GM23338 (cell line): Measurements from ENCODE around the gene AHI1. TPM values are rescaled to one million over a fixed set of nuclear protein-coding genes. Genes with fewer than 3 reads are reported as not detected.

Experiments
- ATAC-seq: fragments of 200-7000 bp; cut with Tn5 transposase; 3 replicates; pipeline ENCODE4 v1.9.1; 2020
- DNase-seq: peaks from one replicate; pipeline ENCODE4 v3.0.0-alpha.2; 2015; ENCODE audit warnings: low spot score
- H2AFZ ChIP-seq: fragments of 200-600 bp; sonication (generic); 2 replicates; pipeline ENCODE4 v1.8.0; 2016; ENCODE audit warnings: antibody characterized with exemption, mild to moderate bottlenecking, moderate library complexity
- H3F3A ChIP-seq: fragments of 200-600 bp; sonication (generic); replicated peaks from 2 replicates; pipeline ENCODE4 v1.8.0; 2017; ENCODE audit warnings: antibody characterized with exemption, mixed run types, low read depth
- H3K27ac ChIP-seq: fragments of 200-600 bp; sonication (generic); 2 replicates; pipeline ENCODE4 v1.6.1; 2016; ENCODE audit warnings: low read depth
- H3K27me3 ChIP-seq: fragments of 200-600 bp; sonication (generic); 2 replicates; pipeline ENCODE4 v1.8.0; 2016; ENCODE audit warnings: mild to moderate bottlenecking, mixed run types, moderate library complexity; ENCODE audit not compliant: insufficient read depth
- H3K36me3 ChIP-seq: fragments of 200-600 bp; sonication (generic); 2 replicates; pipeline ENCODE4 v1.8.0; 2016; ENCODE audit warnings: mild to moderate bottlenecking; ENCODE audit not compliant: insufficient read depth
- H3K4me1 ChIP-seq: fragments of 200-600 bp; sonication (generic); 2 replicates; pipeline ENCODE4 v1.8.0; 2016; ENCODE audit warnings: mild to moderate bottlenecking, moderate library complexity; ENCODE audit not compliant: insufficient read depth
- H3K4me2 ChIP-seq: fragments of 200-600 bp; sonication (generic); 2 replicates; pipeline ENCODE4 v1.7.1; 2017; ENCODE audit warnings: mixed run types
- H3K4me3 ChIP-seq: fragments of 200-600 bp; sonication (generic); 2 replicates; pipeline ENCODE4 v1.6.1; 2016; ENCODE audit warnings: mixed run types
- H3K79me2 ChIP-seq: fragments of 200-600 bp; sonication (generic); replicated peaks from 2 replicates; pipeline ENCODE4 v1.8.0; 2017; ENCODE audit warnings: mild to moderate bottlenecking; ENCODE audit not compliant: insufficient read depth
- H3K9me2 ChIP-seq: fragments of 200-600 bp; sonication (generic); 2 replicates; pipeline ENCODE4 v1.8.0; 2017; ENCODE audit not compliant: insufficient read depth
- H4K20me1 ChIP-seq: fragments of 200-600 bp; sonication (generic); replicated peaks from 2 replicates; pipeline ENCODE4 v1.8.0; 2017; ENCODE audit warnings: mild to moderate bottlenecking; ENCODE audit not compliant: insufficient read depth
- H3K27ac Mint-ChIP-seq: 2 replicates; pipeline ENCODE4 v1.8.0; 2020; ENCODE audit warnings: inconsistent platforms, mild to moderate bottlenecking, moderate library complexity, mixed read lengths
- H3K27me3 Mint-ChIP-seq: 3 replicates; pipeline ENCODE4 v1.8.0; 2022; ENCODE audit warnings: low read depth, mild to moderate bottlenecking, moderate library complexity, mixed read lengths, inconsistent platforms; ENCODE audit not compliant: insufficient read depth, poor library complexity
- H3K36me3 Mint-ChIP-seq: 3 replicates; pipeline ENCODE4 v1.8.0; 2021; ENCODE audit warnings: low read depth, mild to moderate bottlenecking, inconsistent platforms, moderate library complexity, mixed read lengths
- H3K4me1 Mint-ChIP-seq: 3 replicates; pipeline ENCODE4 v1.8.0; 2020; ENCODE audit warnings: mild to moderate bottlenecking, inconsistent platforms, mixed read lengths
- H3K4me3 Mint-ChIP-seq: 3 replicates; pipeline ENCODE4 v1.8.0; 2021; ENCODE audit warnings: moderate library complexity, mild to moderate bottlenecking, inconsistent platforms, mixed read lengths
- H3K9me3 Mint-ChIP-seq: 3 replicates; pipeline ENCODE4 v1.8.0; 2020; ENCODE audit warnings: moderate library complexity, mild to moderate bottlenecking, inconsistent platforms, mixed read lengths
- CREB1 ChIP-seq: fragments of 250-450 bp; sonication (Bioruptor Pico); IDR thresholded peaks from 2 replicates; pipeline ENCODE4 v1.5.0; 2020; ENCODE audit warnings: low read depth, mild to moderate bottlenecking, moderate library complexity
- EZH2 ChIP-seq: fragments of 200-600 bp; sonication (generic); IDR thresholded peaks from one replicate; pipeline ENCODE4 v1.8.0; 2017; ENCODE audit warnings: antibody characterized with exemption, mild to moderate bottlenecking, low read depth; ENCODE audit not compliant: unreplicated experiment
- EZH2phosphoT487 ChIP-seq: fragments of 200-600 bp; sonication (generic); IDR thresholded peaks from one replicate; pipeline ENCODE4 v1.8.1; 2018; ENCODE audit warnings: antibody characterized with exemption; ENCODE audit not compliant: unreplicated experiment
- JUNB ChIP-seq: IDR thresholded peaks from one replicate; pipeline ENCODE4 v1.6.1; 2016; ENCODE audit warnings: antibody characterized with exemption; ENCODE audit not compliant: unreplicated experiment
- NANOG ChIP-seq: IDR thresholded peaks from 2 replicates; pipeline ENCODE4 v1.6.1; 2016; ENCODE audit warnings: antibody characterized with exemption, borderline replicate concordance
- POLR2AphosphoS5 ChIP-seq: IDR thresholded peaks from 2 replicates; pipeline ENCODE4 v1.6.1; 2016; ENCODE audit warnings: antibody characterized with exemption, low read depth
- STAT1 ChIP-seq: IDR thresholded peaks from one replicate; pipeline ENCODE4 v1.6.1; 2016; ENCODE audit warnings: antibody characterized with exemption; ENCODE audit not compliant: unreplicated experiment
- ZNF114 ChIP-seq: fragments of 250-450 bp; sonication (Bioruptor Pico); IDR thresholded peaks from 2 replicates; pipeline ENCODE4 v1.5.0; 2020; ENCODE audit warnings: mild to moderate bottlenecking, moderate library complexity
- ZNF331 ChIP-seq: fragments of 250-450 bp; sonication (Bioruptor Pico); IDR thresholded peaks from 2 replicates; pipeline ENCODE4 v1.5.0; 2020; ENCODE audit warnings: low read depth, mild to moderate bottlenecking, moderate library complexity
- polyA plus RNA-seq: library from polyadenylated mRNA; unstranded; fragments of >200 nt; fragmentation: Nextera tagmentation; extraction: Ambion mirVana; gene quantifications from 2 replicates; pipeline ENCODE4 v1.2.1, GENCODE V29; 2016
- total RNA-seq: library from RNA; depleted of rRNA; stranded (reverse); fragments of >200 nt; shearing (Covaris generic); gene quantifications from 2 replicates; pipeline ENCODE4 v1.2.3, GENCODE V29; 2014
- TF ChIP-seq, protein P1 (sequence below): IDR thresholded peaks from one replicate; pipeline ENCODE4 v1.6.1; 2018; ENCODE audit warnings: antibody characterized with exemption; ENCODE audit not compliant: unreplicated experiment
- TF ChIP-seq, protein P2 (sequence below): fragments of 250-450 bp; sonication (Bioruptor Pico); IDR thresholded peaks from 2 replicates; pipeline ENCODE4 v1.5.0; 2020; ENCODE audit warnings: mild to moderate bottlenecking, moderate library complexity
- TF ChIP-seq, protein P3 (sequence below): IDR thresholded peaks from 2 replicates; pipeline ENCODE4 v1.6.1; 2016; ENCODE audit warnings: antibody characterized with exemption
- TF ChIP-seq, protein P4 (sequence below), 2 experiments: fragments of 200-600 bp in 1 of 2; sonication (generic) in 1 of 2; conservative IDR thresholded peaks; 2 replicates each; pipeline versions ENCODE4 v1.5.1 to v1.6.1; 2016 to 2017; ENCODE audit warnings: antibody characterized with exemption in 2 of 2, low read depth in 2 of 2, mild to moderate bottlenecking in 2 of 2, moderate library complexity in 1 of 2

The AHI1 gene
- total and polyA plus RNA-seq, 2 experiments from 2014 or later, result 19.8 to 72.9 TPM

DNA sequence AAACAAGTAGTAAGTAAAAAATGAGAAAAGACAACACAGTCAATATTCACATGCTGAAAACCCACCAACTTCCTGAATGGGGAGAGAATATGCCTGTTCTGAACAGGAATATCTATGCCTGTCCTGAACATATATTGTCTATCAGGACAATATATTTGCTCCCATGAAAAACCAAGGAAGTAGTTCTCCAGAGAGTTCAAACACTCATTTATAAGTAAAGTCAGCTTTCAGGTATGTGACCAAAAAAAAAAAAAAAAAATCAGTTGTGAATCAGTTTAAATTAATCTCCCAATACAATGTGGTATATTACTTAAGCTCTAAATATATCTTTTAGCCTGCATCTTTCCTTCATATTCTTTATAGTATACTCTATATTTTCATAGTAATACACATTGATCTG, 197.0 kb downstream of the AHI1 start:
- no peaks in the 10 kb centered on the region for H3K27me3 Mint-ChIP-seq
- Histone ChIP-seq H3K27me3 (no peaks in the 10 kb centered on the region), H3F3A (no peaks in the 10 kb centered on the region), H3K36me3 (no peaks in the 10 kb centered on the region), H2AFZ (no peak overlapping the region), H3K27ac (no peak overlapping the region), H3K79me2 (no peaks in the 10 kb centered on the region), H3K4me2 (no peak overlapping the region), H4K20me1 (no peaks in the 10 kb centered on the region), H3K4me3 (no peak overlapping the region), H3K9me2 (no peaks in the 10 kb centered on the region), H3K4me1 (no peaks in the 10 kb centered on the region)
- no peak overlapping the region for H3K4me3 Mint-ChIP-seq
- H3K4me1 Mint-ChIP-seq, result peaks cover 4% of the 10 kb centered on the region; the same call in 2 of the 3 replicates
- H3K36me3 Mint-ChIP-seq, result no peaks in the 10 kb centered on the region
- H3K27ac Mint-ChIP-seq, result no peak overlapping the region; the same call in 1 of the 2 replicates
- no peaks in the 10 kb centered on the region for H3K9me3 Mint-ChIP-seq
- ATAC-seq (no peak), DNase-seq (no peak)
- TF ChIP-seq CREB1 (CRISPR knock-in tag) (no peak), ZNF114 (CRISPR knock-in tag) (no peak), EZH2 (no peak), POLR2AphosphoS5 (no peak), STAT1 (no peak), NANOG (no peak), EZH2phosphoT487 (no peak), ZNF331 (no peak), JUNB (no peak)
- TF ChIP-seq, protein P1, sequence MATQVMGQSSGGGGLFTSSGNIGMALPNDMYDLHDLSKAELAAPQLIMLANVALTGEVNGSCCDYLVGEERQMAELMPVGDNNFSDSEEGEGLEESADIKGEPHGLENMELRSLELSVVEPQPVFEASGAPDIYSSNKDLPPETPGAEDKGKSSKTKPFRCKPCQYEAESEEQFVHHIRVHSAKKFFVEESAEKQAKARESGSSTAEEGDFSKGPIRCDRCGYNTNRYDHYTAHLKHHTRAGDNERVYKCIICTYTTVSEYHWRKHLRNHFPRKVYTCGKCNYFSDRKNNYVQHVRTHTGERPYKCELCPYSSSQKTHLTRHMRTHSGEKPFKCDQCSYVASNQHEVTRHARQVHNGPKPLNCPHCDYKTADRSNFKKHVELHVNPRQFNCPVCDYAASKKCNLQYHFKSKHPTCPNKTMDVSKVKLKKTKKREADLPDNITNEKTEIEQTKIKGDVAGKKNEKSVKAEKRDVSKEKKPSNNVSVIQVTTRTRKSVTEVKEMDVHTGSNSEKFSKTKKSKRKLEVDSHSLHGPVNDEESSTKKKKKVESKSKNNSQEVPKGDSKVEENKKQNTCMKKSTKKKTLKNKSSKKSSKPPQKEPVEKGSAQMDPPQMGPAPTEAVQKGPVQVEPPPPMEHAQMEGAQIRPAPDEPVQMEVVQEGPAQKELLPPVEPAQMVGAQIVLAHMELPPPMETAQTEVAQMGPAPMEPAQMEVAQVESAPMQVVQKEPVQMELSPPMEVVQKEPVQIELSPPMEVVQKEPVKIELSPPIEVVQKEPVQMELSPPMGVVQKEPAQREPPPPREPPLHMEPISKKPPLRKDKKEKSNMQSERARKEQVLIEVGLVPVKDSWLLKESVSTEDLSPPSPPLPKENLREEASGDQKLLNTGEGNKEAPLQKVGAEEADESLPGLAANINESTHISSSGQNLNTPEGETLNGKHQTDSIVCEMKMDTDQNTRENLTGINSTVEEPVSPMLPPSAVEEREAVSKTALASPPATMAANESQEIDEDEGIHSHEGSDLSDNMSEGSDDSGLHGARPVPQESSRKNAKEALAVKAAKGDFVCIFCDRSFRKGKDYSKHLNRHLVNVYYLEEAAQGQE, result no peak
- TF ChIP-seq, protein P2, sequence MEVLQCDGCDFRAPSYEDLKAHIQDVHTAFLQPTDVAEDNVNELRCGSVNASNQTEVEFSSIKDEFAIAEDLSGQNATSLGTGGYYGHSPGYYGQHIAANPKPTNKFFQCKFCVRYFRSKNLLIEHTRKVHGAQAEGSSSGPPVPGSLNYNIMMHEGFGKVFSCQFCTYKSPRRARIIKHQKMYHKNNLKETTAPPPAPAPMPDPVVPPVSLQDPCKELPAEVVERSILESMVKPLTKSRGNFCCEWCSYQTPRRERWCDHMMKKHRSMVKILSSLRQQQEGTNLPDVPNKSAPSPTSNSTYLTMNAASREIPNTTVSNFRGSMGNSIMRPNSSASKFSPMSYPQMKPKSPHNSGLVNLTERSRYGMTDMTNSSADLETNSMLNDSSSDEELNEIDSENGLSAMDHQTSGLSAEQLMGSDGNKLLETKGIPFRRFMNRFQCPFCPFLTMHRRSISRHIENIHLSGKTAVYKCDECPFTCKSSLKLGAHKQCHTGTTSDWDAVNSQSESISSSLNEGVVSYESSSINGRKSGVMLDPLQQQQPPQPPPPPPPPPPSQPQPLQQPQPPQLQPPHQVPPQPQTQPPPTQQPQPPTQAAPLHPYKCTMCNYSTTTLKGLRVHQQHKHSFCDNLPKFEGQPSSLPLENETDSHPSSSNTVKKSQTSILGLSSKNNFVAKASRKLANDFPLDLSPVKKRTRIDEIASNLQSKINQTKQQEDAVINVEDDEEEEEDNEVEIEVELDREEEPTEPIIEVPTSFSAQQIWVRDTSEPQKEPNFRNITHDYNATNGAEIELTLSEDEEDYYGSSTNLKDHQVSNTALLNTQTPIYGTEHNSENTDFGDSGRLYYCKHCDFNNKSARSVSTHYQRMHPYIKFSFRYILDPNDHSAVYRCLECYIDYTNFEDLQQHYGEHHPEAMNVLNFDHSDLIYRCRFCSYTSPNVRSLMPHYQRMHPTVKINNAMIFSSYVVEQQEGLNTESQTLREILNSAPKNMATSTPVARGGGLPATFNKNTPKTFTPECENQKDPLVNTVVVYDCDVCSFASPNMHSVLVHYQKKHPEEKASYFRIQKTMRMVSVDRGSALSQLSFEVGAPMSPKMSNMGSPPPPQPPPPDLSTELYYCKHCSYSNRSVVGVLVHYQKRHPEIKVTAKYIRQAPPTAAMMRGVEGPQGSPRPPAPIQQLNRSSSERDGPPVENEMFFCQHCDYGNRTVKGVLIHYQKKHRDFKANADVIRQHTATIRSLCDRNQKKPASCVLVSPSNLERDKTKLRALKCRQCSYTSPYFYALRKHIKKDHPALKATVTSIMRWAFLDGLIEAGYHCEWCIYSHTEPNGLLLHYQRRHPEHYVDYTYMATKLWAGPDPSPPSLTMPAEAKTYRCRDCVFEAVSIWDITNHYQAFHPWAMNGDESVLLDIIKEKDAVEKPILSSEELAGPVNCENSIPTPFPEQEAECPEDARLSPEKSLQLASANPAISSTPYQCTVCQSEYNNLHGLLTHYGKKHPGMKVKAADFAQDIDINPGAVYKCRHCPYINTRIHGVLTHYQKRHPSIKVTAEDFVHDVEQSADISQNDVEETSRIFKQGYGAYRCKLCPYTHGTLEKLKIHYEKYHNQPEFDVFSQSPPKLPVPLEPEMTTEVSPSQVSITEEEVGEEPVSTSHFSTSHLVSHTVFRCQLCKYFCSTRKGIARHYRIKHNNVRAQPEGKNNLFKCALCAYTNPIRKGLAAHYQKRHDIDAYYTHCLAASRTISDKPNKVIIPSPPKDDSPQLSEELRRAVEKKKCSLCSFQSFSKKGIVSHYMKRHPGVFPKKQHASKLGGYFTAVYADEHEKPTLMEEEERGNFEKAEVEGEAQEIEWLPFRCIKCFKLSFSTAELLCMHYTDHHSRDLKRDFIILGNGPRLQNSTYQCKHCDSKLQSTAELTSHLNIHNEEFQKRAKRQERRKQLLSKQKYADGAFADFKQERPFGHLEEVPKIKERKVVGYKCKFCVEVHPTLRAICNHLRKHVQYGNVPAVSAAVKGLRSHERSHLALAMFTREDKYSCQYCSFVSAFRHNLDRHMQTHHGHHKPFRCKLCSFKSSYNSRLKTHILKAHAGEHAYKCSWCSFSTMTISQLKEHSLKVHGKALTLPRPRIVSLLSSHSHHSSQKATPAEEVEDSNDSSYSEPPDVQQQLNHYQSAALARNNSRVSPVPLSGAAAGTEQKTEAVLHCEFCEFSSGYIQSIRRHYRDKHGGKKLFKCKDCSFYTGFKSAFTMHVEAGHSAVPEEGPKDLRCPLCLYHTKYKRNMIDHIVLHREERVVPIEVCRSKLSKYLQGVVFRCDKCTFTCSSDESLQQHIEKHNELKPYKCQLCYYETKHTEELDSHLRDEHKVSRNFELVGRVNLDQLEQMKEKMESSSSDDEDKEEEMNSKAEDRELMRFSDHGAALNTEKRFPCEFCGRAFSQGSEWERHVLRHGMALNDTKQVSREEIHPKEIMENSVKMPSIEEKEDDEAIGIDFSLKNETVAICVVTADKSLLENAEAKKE (CRISPR knock-in tag), result no peak
- TF ChIP-seq, protein P3, sequence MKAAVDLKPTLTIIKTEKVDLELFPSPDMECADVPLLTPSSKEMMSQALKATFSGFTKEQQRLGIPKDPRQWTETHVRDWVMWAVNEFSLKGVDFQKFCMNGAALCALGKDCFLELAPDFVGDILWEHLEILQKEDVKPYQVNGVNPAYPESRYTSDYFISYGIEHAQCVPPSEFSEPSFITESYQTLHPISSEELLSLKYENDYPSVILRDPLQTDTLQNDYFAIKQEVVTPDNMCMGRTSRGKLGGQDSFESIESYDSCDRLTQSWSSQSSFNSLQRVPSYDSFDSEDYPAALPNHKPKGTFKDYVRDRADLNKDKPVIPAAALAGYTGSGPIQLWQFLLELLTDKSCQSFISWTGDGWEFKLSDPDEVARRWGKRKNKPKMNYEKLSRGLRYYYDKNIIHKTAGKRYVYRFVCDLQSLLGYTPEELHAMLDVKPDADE, result no peak
- TF ChIP-seq, protein P4, sequence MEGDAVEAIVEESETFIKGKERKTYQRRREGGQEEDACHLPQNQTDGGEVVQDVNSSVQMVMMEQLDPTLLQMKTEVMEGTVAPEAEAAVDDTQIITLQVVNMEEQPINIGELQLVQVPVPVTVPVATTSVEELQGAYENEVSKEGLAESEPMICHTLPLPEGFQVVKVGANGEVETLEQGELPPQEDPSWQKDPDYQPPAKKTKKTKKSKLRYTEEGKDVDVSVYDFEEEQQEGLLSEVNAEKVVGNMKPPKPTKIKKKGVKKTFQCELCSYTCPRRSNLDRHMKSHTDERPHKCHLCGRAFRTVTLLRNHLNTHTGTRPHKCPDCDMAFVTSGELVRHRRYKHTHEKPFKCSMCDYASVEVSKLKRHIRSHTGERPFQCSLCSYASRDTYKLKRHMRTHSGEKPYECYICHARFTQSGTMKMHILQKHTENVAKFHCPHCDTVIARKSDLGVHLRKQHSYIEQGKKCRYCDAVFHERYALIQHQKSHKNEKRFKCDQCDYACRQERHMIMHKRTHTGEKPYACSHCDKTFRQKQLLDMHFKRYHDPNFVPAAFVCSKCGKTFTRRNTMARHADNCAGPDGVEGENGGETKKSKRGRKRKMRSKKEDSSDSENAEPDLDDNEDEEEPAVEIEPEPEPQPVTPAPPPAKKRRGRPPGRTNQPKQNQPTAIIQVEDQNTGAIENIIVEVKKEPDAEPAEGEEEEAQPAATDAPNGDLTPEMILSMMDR (conservative IDR thresholded peaks at IDR 0.05; ENCODE audit: low read depth in 2 of 2), result no peak
